Nephron (organoid): ENCODE measurements around the gene SEC22A.

Experiments
- H3K27ac Mint-ChIP-seq, 3 experiments: 2 replicates each; pipeline ENCODE4 v1.8.0; 2020; ENCODE audit warnings: mixed read lengths in 3 of 3, mild to moderate bottlenecking in 2 of 3, moderate library complexity in 1 of 3
- H3K27me3 Mint-ChIP-seq: 2 replicates; pipeline ENCODE4 v1.8.0; 2021; ENCODE audit warnings: low read depth, mild to moderate bottlenecking, moderate library complexity, mixed read lengths
- H3K36me3 Mint-ChIP-seq: 2 replicates; pipeline ENCODE4 v1.8.0; 2020; ENCODE audit warnings: low read depth, mixed read lengths
- H3K4me1 Mint-ChIP-seq: 2 replicates; pipeline ENCODE4 v1.8.0; 2020; ENCODE audit warnings: mixed read lengths
- H3K4me3 Mint-ChIP-seq, 3 experiments: 2 replicates each; pipeline ENCODE4 v1.8.0; 2020; ENCODE audit warnings: mild to moderate bottlenecking in 3 of 3, mixed read lengths in 3 of 3, moderate library complexity in 2 of 3
- H3K9me3 Mint-ChIP-seq: 2 replicates; pipeline ENCODE4 v1.8.0; 2020; ENCODE audit warnings: mixed read lengths
- TF ChIP-seq, protein P1 (sequence below), 3 experiments: fragments of 200-600 bp; sonication (generic); IDR thresholded peaks; one replicate each; pipeline ENCODE4 v1.5.0; 2021; ENCODE audit warnings: antibody characterized with exemption in 3 of 3; ENCODE audit not compliant: unreplicated experiment in 3 of 3

Gene SEC22A

DNA sequence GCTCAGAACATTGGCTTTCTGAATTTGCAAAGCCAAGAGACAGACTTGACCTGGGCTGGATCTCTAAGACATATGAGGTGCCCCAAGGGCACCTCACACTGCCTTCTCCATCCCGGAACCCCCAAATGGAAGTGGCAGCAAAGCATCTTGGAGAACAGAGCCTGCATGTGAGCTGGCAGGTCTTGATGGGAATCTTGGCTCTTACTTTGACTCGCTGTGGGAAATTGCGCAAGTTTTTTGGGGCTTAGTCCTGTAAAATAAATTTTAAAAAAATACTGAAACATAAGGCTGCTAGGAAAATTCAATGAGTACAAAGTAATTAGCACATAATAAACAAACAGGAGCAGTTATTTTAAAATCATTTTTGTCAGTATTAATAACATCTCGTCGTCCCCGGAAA, 13.7 kb upstream of the SEC22A start:
- TF ChIP-seq, protein P1, sequence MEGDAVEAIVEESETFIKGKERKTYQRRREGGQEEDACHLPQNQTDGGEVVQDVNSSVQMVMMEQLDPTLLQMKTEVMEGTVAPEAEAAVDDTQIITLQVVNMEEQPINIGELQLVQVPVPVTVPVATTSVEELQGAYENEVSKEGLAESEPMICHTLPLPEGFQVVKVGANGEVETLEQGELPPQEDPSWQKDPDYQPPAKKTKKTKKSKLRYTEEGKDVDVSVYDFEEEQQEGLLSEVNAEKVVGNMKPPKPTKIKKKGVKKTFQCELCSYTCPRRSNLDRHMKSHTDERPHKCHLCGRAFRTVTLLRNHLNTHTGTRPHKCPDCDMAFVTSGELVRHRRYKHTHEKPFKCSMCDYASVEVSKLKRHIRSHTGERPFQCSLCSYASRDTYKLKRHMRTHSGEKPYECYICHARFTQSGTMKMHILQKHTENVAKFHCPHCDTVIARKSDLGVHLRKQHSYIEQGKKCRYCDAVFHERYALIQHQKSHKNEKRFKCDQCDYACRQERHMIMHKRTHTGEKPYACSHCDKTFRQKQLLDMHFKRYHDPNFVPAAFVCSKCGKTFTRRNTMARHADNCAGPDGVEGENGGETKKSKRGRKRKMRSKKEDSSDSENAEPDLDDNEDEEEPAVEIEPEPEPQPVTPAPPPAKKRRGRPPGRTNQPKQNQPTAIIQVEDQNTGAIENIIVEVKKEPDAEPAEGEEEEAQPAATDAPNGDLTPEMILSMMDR (IDR thresholded peaks at IDR 0.05; ENCODE audit: unreplicated experiment in 3 of 3): no peak
- H3K27ac Mint-ChIP-seq: no peak overlapping the region
- no peaks in the 10 kb centered on the region for H3K36me3 Mint-ChIP-seq
- H3K27me3 Mint-ChIP-seq: no peaks in the 10 kb centered on the region
- H3K4me3 Mint-ChIP-seq: no peak overlapping the region
- no peaks in the 10 kb centered on the region for H3K4me1 Mint-ChIP-seq
- H3K9me3 Mint-ChIP-seq: no peaks in the 10 kb centered on the region

DNA sequence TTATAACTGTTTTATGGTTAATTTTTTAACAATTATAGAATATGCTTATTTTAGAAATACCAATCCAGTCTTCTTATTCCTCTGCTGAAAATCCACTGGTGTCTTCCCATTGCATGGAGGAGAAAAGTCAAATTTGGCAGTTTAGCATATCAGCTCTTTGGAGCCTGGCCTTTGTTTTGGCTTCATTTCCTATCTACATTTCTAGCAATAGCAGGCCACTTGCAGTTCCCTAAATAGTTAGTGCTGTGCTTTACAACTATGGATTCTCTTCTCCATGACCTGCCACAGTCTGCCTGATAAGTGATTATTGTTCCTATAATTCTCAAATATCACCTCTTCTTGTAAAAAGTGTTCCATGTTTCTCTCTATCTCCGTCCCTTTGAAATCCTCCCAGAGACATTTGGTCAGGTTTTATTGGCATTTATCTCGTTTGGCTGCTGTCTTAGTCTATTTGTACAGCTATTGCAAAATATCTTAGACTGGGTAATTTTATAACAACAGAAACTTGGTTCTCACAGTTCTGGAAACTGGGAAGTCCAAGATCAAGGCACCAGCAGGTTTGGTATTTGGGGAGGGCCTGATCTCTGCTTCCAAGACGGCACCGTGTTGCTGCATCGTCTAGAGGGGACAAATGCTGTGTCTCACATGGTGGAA, 8.2 kb upstream of the SEC22A start:
- Mint-ChIP-seq H3K27me3 (peaks cover 3% of the 10 kb centered on the region), H3K9me3 (peaks cover 4% of the 10 kb centered on the region), H3K4me1 (no peaks in the 10 kb centered on the region), H3K36me3 (no peaks in the 10 kb centered on the region), H3K4me3 (no peak overlapping the region), H3K27ac (no peak overlapping the region)
- TF ChIP-seq, protein P1 (IDR thresholded peaks at IDR 0.05; ENCODE audit: unreplicated experiment in 3 of 3): no peak

DNA sequence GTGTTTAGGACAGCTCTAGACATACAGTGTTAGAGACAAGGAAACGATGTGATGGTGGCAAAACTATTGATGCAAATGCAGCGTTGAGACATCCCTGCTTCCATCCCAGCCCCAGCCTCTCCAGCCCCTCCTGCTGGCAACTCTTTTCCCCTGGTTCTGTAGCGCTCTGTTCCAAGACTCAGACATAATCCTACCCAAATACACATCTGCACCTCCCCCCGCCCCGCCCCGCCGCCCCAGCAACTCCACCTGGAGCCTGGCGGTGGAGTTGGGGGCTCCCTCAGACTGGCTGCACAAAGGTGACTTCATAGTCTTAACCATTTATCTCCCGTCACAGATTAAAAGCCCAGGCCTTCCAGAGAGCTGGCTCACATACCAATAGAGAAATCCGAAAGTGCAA, 7.2 kb upstream of the SEC22A start:
- no peaks in the 10 kb centered on the region for H3K36me3 Mint-ChIP-seq
- TF ChIP-seq, protein P1 (IDR thresholded peaks at IDR 0.05; ENCODE audit: unreplicated experiment in 3 of 3): peak; percentile 11 to 46 (median 21)
- H3K9me3 Mint-ChIP-seq: peaks cover 8% of the 10 kb centered on the region

DNA sequence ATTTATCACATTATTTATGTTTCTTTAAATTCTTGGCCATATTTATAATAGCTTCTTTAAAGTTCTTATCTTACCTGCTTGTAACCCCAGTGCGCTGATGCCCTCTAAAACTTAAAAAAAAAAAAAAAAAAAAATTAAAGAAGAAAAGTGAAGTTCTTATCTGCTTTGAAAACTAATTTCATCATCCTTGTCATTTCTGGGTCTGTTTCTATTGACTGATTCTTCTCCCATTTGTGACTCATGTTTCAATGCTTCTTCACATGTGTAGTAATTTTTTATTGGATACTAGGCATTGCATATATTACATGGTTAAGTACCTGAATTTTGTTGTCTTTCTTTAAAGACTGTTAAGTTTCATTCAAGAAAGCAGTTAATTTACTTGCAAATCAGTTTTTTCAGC, 3.4 kb upstream of the SEC22A start:
- no peak overlapping the region for H3K27ac Mint-ChIP-seq
- H3K4me1 Mint-ChIP-seq: peaks cover 6% of the 10 kb centered on the region
- H3K36me3 Mint-ChIP-seq: no peaks in the 10 kb centered on the region
- no peak overlapping the region for H3K4me3 Mint-ChIP-seq
- TF ChIP-seq, protein P1 (IDR thresholded peaks at IDR 0.05; ENCODE audit: unreplicated experiment in 3 of 3): no peak
- H3K27me3 Mint-ChIP-seq: peaks cover 3% of the 10 kb centered on the region
- H3K9me3 Mint-ChIP-seq: peaks cover 8% of the 10 kb centered on the region

More for the DNA sequence above, 7.2 kb upstream of the SEC22A start:
- no peaks in the 10 kb centered on the region for H3K4me1 Mint-ChIP-seq
- H3K27me3 Mint-ChIP-seq: peaks cover 3% of the 10 kb centered on the region
- no peak overlapping the region for H3K27ac Mint-ChIP-seq
- H3K4me3 Mint-ChIP-seq: no peak overlapping the region

DNA sequence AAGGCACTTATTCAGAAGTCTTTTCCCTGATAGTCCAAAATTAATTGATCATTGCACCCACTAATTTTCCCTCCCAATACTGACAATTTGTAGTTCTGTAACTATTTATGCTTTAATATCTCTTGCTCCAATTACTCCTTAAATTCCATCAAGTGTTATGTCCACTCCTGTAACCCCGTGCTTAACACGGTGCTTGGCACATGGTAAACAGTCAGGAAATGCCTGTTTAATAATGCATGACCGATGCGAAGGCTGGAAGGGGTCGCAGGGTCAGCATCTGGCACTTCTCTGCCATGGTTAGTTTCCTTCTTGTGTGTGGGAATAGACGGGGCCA, 553 bp upstream of the SEC22A start:
- no peaks in the 10 kb centered on the region for H3K36me3 Mint-ChIP-seq
- peak overlapping the region; percentile 78 to 89 (median 79) for H3K27ac Mint-ChIP-seq
- TF ChIP-seq, protein P1 (IDR thresholded peaks at IDR 0.05; ENCODE audit: unreplicated experiment in 3 of 3): no peak
- peaks cover 8% of the 10 kb centered on the region for H3K9me3 Mint-ChIP-seq
- H3K4me1 Mint-ChIP-seq: peaks cover 6% of the 10 kb centered on the region
- peak overlapping the region; percentile 89 to 94 (median 90) for H3K4me3 Mint-ChIP-seq
- no peaks in the 10 kb centered on the region for H3K27me3 Mint-ChIP-seq

DNA sequence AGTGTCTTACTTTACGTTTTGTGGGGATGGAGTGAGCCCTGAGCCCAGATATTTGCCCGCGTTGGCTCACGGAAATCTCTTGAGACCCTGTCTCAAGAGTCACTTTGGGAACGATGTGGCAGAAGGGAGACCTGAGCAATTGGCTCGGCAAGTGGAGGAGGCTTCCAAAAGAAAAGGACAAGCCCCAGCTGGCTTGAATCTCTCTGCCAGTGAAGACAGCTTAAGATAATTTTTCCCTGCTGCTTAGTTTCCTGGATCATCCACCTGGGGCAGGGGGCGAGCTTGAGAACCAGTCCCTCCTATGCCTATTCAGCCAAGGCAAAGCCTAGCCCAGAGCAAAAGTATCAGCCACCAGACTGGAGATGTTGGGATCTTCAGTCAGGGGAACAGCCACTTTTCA, 708 bp downstream of the SEC22A start:
- TF ChIP-seq, protein P1 (IDR thresholded peaks at IDR 0.05; ENCODE audit: unreplicated experiment in 3 of 3): no peak
- peak overlapping the region; percentile 89 to 94 (median 90) for H3K4me3 Mint-ChIP-seq
- H3K4me1 Mint-ChIP-seq: peaks cover 6% of the 10 kb centered on the region
- H3K27ac Mint-ChIP-seq: peak overlapping the region; percentile 64 to 89 (median 79)
- peaks cover 4% of the 10 kb centered on the region for H3K9me3 Mint-ChIP-seq
- no peaks in the 10 kb centered on the region for H3K27me3 Mint-ChIP-seq
- H3K36me3 Mint-ChIP-seq: no peaks in the 10 kb centered on the region
